NCI-H748 treated with DMSO at 0.1 percent for 48 hours (cell line): ENCODE results near the gene TBC1D19.
"Not testable (repeated sequence)": the region's sequence is repeated elsewhere in the genome, so short reads cannot be mapped to it uniquely, and the experiment has no call there.

ENCODE experiments used
- DNase-seq: peaks from one replicate; lab custom pipeline; 2025; lab: John Stamatoyannopoulos, UW

TBC1D19 gene

GRCh38 chr4:26583865-26584652, at the start of gene TBC1D19:
Gene TBC1D19, plus strand, starts transcription at chr4:26584084. Its CDS starts 110 bp downstream, at chr4:26584194.
- DNase-seq, result peak; percentile 69

GRCh38 chr4:26542991-26543390, 40.9 kb upstream of the TBC1D19 start:
- no peak for DNase-seq

- no peak for DNase-seq
Measured at GRCh38 chr4:26544421-26544820, 39.5 kb upstream of the TBC1D19 start.

GRCh38 chr4:26548379-26548778, 35.5 kb upstream of the TBC1D19 start:
- not testable (repeated sequence) for DNase-seq

GRCh38 chr4:26557164-26557563, 26.7 kb upstream of the TBC1D19 start:
- no peak for DNase-seq

GRCh38 chr4:26558166-26558895, 25.6 kb upstream of the TBC1D19 start:
- no peak for DNase-seq

GRCh38 chr4:26566133-26566532, 17.8 kb upstream of the TBC1D19 start:
- DNase-seq, result no peak

GRCh38 chr4:26568446-26568994, 15.4 kb upstream of the TBC1D19 start:
- no peak for DNase-seq

- DNase-seq, result no peak
Measured at GRCh38 chr4:26570596-26570995, 13.3 kb upstream of the TBC1D19 start.

- DNase-seq, result no peak
Measured at GRCh38 chr4:26573389-26573794, 10.5 kb upstream of the TBC1D19 start.

- DNase-seq, result no peak
Measured at GRCh38 chr4:26574563-26574962, 9.3 kb upstream of the TBC1D19 start.

- no peak for DNase-seq
Measured at GRCh38 chr4:26576231-26576739, 7.6 kb upstream of the TBC1D19 start.

- no peak for DNase-seq
Measured at GRCh38 chr4:26577066-26577465, 6.8 kb upstream of the TBC1D19 start.

- no peak for DNase-seq
Measured at GRCh38 chr4:26579169-26579568, 4.7 kb upstream of the TBC1D19 start.

- not testable (repeated sequence) for DNase-seq
Measured at GRCh38 chr4:26581341-26581740, 2.5 kb upstream of the TBC1D19 start.

- peak; percentile 47 for DNase-seq
Measured at GRCh38 chr4:26583538-26583864, 383 bp upstream of the TBC1D19 start.

GRCh38 chr4:26584725-26585124, 841 bp downstream of the TBC1D19 start:
- no peak for DNase-seq

- DNase-seq, result no peak
Measured at GRCh38 chr4:26589705-26590104, 5.8 kb downstream of the TBC1D19 start.

GRCh38 chr4:26590639-26591038, 6.8 kb downstream of the TBC1D19 start:
- DNase-seq, result no peak

- DNase-seq, result not testable (repeated sequence)
Measured at GRCh38 chr4:26593557-26593956, 9.7 kb downstream of the TBC1D19 start.

- no peak for DNase-seq
Measured at GRCh38 chr4:26594371-26594770, 10.5 kb downstream of the TBC1D19 start.

- DNase-seq, result no peak
Measured at GRCh38 chr4:26594778-26595177, 10.9 kb downstream of the TBC1D19 start.

GRCh38 chr4:26596843-26597242, 13.0 kb downstream of the TBC1D19 start:
- no peak for DNase-seq
